Effector memory CD8-positive, alpha-beta T cell (primary cell): ENCODE results near the gene MEG3.

Experiments
- ATAC-seq: fragments of 150-1000 bp; cut with Tn5 transposase; replicated peaks from 2 replicates; pipeline ENCODE4 v1.10.0; 2021; ENCODE audit warnings: mild to moderate bottlenecking, moderate library complexity
- DNase-seq, 3 experiments: peaks; one replicate each; pipeline ENCODE4 v3.0.0; 2021
- H3K27ac Mint-ChIP-seq, 2 donors: one replicate each; pipeline ENCODE4 v1.8.0; 2022; ENCODE audit warnings: mild to moderate bottlenecking in 2 of 2, mixed read lengths in 2 of 2, moderate library complexity in 2 of 2
- H3K27me3 Mint-ChIP-seq, 2 donors: one replicate each; pipeline ENCODE4 v1.8.0; 2022; ENCODE audit warnings: mixed read lengths in 2 of 2
- H3K36me3 Mint-ChIP-seq: one replicate; pipeline ENCODE4 v1.8.0; 2022; ENCODE audit warnings: mild to moderate bottlenecking, moderate library complexity, mixed read lengths; ENCODE audit not compliant: insufficient read depth
- H3K4me1 Mint-ChIP-seq, 2 donors: one replicate each; pipeline ENCODE4 v1.8.0; 2022; ENCODE audit warnings: low read depth in 2 of 2, mixed read lengths in 2 of 2
- H3K4me3 Mint-ChIP-seq, 2 donors: one replicate each; pipeline ENCODE4 v1.8.0; 2022; ENCODE audit warnings: mild to moderate bottlenecking in 2 of 2, mixed read lengths in 2 of 2, moderate library complexity in 2 of 2
- H3K9me3 Mint-ChIP-seq, 2 donors: one replicate each; pipeline ENCODE4 v1.8.0; 2022; ENCODE audit warnings: mixed read lengths in 2 of 2
- total RNA-seq, 9 experiments: gene quantifications; one replicate each; lab custom pipeline; 2026; lab: John Stamatoyannopoulos, UW

Gene MEG3
- 0 to 1.5 (median 0.06) reads per million in 9 experiments for total RNA-seq

- peaks cover 0 to 4% of the 10 kb centered on the region in 2 donors for H3K9me3 Mint-ChIP-seq
- no peak for ATAC-seq
- no peak within 1 kb of the TSS for H3K27ac Mint-ChIP-seq
- peak within 1 kb of the TSS in 1 of 2 donors; percentile 10 for H3K4me3 Mint-ChIP-seq
- DNase-seq, result no peak
- H3K4me1 Mint-ChIP-seq, result peaks cover 2 to 9% of the 10 kb centered on the region in 2 donors
- peaks cover 53 to 84% of the 10 kb centered on the region in 2 donors for H3K27me3 Mint-ChIP-seq
- no peaks in the 10 kb centered on the region for H3K36me3 Mint-ChIP-seq
Measured at GRCh38 chr14:100825713-100826331, at the start of gene MEG3. Gene MEG3 (plus strand): TSS chr14:100826118.

GRCh38 chr14:100776681-100777365 is 49.1 kb upstream of the MEG3 start:
- ATAC-seq (no peak), DNase-seq (no peak)
- H3K27ac Mint-ChIP-seq, result no peak overlapping the region
- H3K27me3 Mint-ChIP-seq, result peaks cover 24 to 51% of the 10 kb centered on the region in 2 donors
- no peak overlapping the region for H3K4me3 Mint-ChIP-seq
- no peaks in the 10 kb centered on the region for H3K36me3 Mint-ChIP-seq
- no peaks in the 10 kb centered on the region for H3K4me1 Mint-ChIP-seq
- H3K9me3 Mint-ChIP-seq, result no peaks in the 10 kb centered on the region

- H3K36me3 Mint-ChIP-seq, result no peaks in the 10 kb centered on the region
- no peak overlapping the region for H3K27ac Mint-ChIP-seq
- H3K9me3 Mint-ChIP-seq, result no peaks in the 10 kb centered on the region
- ATAC-seq (no peak), DNase-seq (no peak)
- no peaks in the 10 kb centered on the region for H3K4me1 Mint-ChIP-seq
- no peak overlapping the region for H3K4me3 Mint-ChIP-seq
- H3K27me3 Mint-ChIP-seq, result peaks cover 24 to 51% of the 10 kb centered on the region in 2 donors
Measured at GRCh38 chr14:100777366-100777817, 48.5 kb upstream of the MEG3 start.

- Mint-ChIP-seq H3K4me1 (no peaks in the 10 kb centered on the region), H3K4me3 (no peak overlapping the region), H3K27me3 (peaks cover 28 to 52% of the 10 kb centered on the region in 2 donors), H3K27ac (no peak overlapping the region), H3K36me3 (no peaks in the 10 kb centered on the region), H3K9me3 (no peaks in the 10 kb centered on the region)
- DNase-seq, result no peak
- no peak for ATAC-seq
Measured at GRCh38 chr14:100777818-100778525, 47.9 kb upstream of the MEG3 start.

- H3K4me1 Mint-ChIP-seq, result no peaks in the 10 kb centered on the region
Measured at GRCh38 chr14:100778526-100778882, 47.4 kb upstream of the MEG3 start.

GRCh38 chr14:100778951-100779690 is 46.8 kb upstream of the MEG3 start:
- Mint-ChIP-seq H3K4me3 (no peak overlapping the region), H3K27me3 (peaks cover 27 to 57% of the 10 kb centered on the region in 2 donors), H3K4me1 (no peaks in the 10 kb centered on the region), H3K27ac (no peak overlapping the region), H3K36me3 (no peaks in the 10 kb centered on the region), H3K9me3 (no peaks in the 10 kb centered on the region)
- no peak for DNase-seq
- no peak for ATAC-seq

More at GRCh38 chr14:100778526-100778882, 47.4 kb upstream of the MEG3 start:
- H3K9me3 Mint-ChIP-seq, result no peaks in the 10 kb centered on the region
- no peaks in the 10 kb centered on the region for H3K36me3 Mint-ChIP-seq
- DNase-seq, result no peak
- H3K4me3 Mint-ChIP-seq, result no peak overlapping the region
- no peak overlapping the region for H3K27ac Mint-ChIP-seq
- peaks cover 32 to 57% of the 10 kb centered on the region in 2 donors for H3K27me3 Mint-ChIP-seq
- ATAC-seq, result no peak

GRCh38 chr14:100779691-100780080 is 46.2 kb upstream of the MEG3 start:
- Mint-ChIP-seq H3K9me3 (no peaks in the 10 kb centered on the region), H3K36me3 (no peaks in the 10 kb centered on the region), H3K27me3 (peaks cover 26 to 57% of the 10 kb centered on the region in 2 donors), H3K4me1 (no peaks in the 10 kb centered on the region), H3K4me3 (no peak overlapping the region), H3K27ac (no peak overlapping the region)
- DNase-seq, result no peak
- no peak for ATAC-seq

GRCh38 chr14:100780246-100780645 is 45.7 kb upstream of the MEG3 start:
- no peaks in the 10 kb centered on the region for H3K9me3 Mint-ChIP-seq
- no peak overlapping the region for H3K4me3 Mint-ChIP-seq
- H3K4me1 Mint-ChIP-seq, result no peaks in the 10 kb centered on the region
- H3K36me3 Mint-ChIP-seq, result no peaks in the 10 kb centered on the region
- ATAC-seq (no peak), DNase-seq (no peak)
- no peak overlapping the region for H3K27ac Mint-ChIP-seq
- peaks cover 28 to 63% of the 10 kb centered on the region in 2 donors for H3K27me3 Mint-ChIP-seq

- no peak overlapping the region for H3K4me3 Mint-ChIP-seq
- H3K36me3 Mint-ChIP-seq, result no peaks in the 10 kb centered on the region
- no peaks in the 10 kb centered on the region for H3K9me3 Mint-ChIP-seq
- peaks cover 32 to 68% of the 10 kb centered on the region in 2 donors for H3K27me3 Mint-ChIP-seq
- no peak overlapping the region for H3K27ac Mint-ChIP-seq
- H3K4me1 Mint-ChIP-seq, result no peaks in the 10 kb centered on the region
- DNase-seq (no peak), ATAC-seq (no peak)
Measured at GRCh38 chr14:100780646-100781355, 45.1 kb upstream of the MEG3 start.

- H3K4me3 Mint-ChIP-seq, result no peak overlapping the region
- DNase-seq (no peak), ATAC-seq (no peak)
- H3K27me3 Mint-ChIP-seq, result peaks cover 32 to 71% of the 10 kb centered on the region in 2 donors
- H3K36me3 Mint-ChIP-seq, result no peaks in the 10 kb centered on the region
- H3K27ac Mint-ChIP-seq, result no peak overlapping the region
- H3K9me3 Mint-ChIP-seq, result no peaks in the 10 kb centered on the region
- no peaks in the 10 kb centered on the region for H3K4me1 Mint-ChIP-seq
Measured at GRCh38 chr14:100781952-100782351, 44.0 kb upstream of the MEG3 start.

GRCh38 chr14:100782516-100783320 is 43.2 kb upstream of the MEG3 start:
- Mint-ChIP-seq H3K4me3 (no peak overlapping the region), H3K9me3 (no peaks in the 10 kb centered on the region), H3K36me3 (no peaks in the 10 kb centered on the region), H3K27me3 (peaks cover 25 to 67% of the 10 kb centered on the region in 2 donors), H3K4me1 (no peaks in the 10 kb centered on the region), H3K27ac (no peak overlapping the region)
- no peak for DNase-seq
- ATAC-seq, result no peak

- ATAC-seq (no peak), DNase-seq (no peak)
- Mint-ChIP-seq H3K4me1 (no peaks in the 10 kb centered on the region), H3K4me3 (no peak overlapping the region), H3K36me3 (no peaks in the 10 kb centered on the region), H3K27me3 (peaks cover 29 to 70% of the 10 kb centered on the region in 2 donors), H3K9me3 (no peaks in the 10 kb centered on the region), H3K27ac (no peak overlapping the region)
Measured at GRCh38 chr14:100783630-100784370, 42.1 kb upstream of the MEG3 start.
